ENCODE measurements around the gene SNX25.
A peak's percentile ranks its signal among the peaks of the same experiment; 100 is the strongest.
"Not testable (repeated sequence)": the region's sequence is repeated elsewhere in the genome, so short reads cannot be mapped to it uniquely, and the experiment has no call there.

The SNX25 gene

DNA sequence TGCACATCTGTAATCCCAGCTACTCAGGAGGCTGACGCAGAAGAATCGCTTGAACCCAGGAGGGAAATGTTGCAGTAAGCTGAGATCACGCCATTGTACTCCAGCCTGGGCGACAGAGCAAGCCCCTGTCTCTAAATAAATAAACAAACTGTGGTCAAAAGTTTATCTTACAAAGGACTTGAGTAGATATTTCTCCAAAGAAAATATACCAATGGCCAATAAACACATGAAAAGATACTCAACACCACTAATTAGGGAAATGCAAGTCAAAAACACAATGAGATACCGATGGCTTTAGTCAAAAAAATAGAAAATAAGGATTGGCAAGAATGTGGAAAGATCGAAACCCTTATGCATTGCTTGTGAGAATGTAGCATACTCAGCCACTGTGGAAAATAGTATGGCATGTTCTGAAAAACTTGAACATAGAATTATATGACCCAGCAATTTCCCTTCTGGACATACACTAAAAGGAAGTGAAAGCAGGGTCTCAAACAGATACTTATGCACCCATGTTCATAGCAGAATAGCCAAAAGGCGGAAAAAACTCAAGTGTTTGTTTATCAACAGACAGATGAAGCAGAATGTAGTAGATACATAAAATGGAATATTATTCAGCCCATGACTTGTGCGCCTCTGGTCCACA lies 3.6 kb upstream of the SNX25 start:
- no peak for DNase-seq

GRCh38 chr4:185207466-185207865 lies 1.9 kb upstream of the SNX25 start:
- no peak for DNase-seq

DNA sequence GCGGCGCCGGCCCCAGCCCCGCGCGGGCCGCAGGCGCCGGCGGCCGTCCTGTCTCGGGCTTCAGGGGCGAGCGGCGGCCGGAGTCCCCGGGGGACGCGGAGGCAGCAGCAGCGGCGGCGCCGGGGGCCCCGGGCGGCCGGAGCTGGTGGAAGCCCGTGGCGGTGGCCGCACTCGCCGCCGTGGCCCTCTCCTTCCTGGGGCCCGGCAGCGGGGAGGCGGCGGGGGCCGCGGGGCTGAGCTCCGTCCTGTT lies 379 bp downstream of the SNX25 start:
- not testable (repeated sequence) for DNase-seq

- peak; percentile 8 for DNase-seq
Observed at GRCh38 chr4:185210102-185210981, 944 bp downstream of the SNX25 start.

DNA sequence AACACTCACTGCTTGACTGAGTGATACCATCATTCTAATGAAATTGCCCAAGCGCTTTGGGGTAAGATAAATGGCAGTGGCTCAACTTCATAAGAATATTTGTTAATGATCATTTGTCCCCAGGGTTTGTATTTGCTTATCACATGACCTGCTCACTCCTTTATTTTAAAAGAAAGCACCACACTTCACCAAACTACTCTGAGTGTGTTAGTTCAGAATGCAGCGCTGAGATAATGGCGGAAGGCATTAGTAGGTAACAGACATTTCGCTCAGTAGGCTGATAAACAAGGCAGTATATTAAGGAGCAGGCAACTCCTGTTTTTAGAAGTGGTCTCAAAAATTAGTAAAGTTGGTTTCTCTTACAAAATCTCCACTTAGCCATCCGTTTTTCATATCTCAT lies 1.6 kb downstream of the SNX25 start:
- DNase-seq, result no peak

DNA sequence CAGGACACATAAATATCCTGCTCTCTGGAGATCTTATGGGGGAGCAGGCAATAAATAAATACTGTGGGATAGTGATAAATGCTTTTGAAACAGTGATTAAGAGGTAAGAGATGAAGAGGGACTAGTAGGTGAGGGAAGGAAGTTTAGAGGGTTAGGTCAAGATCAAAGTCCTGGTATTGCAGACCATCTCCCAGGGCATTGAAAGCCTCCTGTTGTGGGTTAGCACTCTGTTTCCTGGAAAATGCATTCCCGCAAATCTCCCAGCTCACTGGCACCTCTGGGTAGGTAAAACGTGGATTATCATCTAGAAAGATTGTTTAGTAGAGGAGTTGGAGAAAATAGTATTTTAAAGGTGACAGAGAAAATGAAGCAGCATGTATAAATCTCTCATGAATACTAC lies 2.2 kb downstream of the SNX25 start:
- no peak for DNase-seq

GRCh38 chr4:185212581-185212980 lies 3.2 kb downstream of the SNX25 start:
- no peak for DNase-seq

DNA sequence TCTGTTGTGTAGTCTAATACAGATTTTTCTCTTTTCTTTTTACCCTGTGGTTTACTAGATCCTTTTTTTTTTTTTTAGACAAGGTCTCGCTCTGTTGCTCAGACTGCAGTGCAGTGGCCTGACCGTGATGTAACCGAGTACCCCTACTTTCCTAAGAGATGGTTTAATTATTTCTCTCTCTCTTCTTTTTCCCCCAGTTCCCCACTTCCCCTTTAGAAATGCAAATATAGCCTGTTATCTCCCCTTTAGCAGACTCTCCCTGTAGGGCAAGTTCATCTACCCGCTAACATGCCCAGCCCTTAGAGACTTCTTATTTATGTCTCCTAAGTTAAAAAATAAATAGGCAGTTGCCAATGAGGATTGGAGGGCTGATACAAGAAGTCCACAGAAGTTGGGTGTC lies 4.5 kb downstream of the SNX25 start:
- no peak for DNase-seq

GRCh38 chr4:185215261-185215660 lies 5.9 kb downstream of the SNX25 start:
- no peak for DNase-seq

GRCh38 chr4:185217408-185217975 lies 8.1 kb downstream of the SNX25 start:
- no peak for DNase-seq

GRCh38 chr4:185218312-185218711 lies 8.9 kb downstream of the SNX25 start:
- no peak for DNase-seq

DNA sequence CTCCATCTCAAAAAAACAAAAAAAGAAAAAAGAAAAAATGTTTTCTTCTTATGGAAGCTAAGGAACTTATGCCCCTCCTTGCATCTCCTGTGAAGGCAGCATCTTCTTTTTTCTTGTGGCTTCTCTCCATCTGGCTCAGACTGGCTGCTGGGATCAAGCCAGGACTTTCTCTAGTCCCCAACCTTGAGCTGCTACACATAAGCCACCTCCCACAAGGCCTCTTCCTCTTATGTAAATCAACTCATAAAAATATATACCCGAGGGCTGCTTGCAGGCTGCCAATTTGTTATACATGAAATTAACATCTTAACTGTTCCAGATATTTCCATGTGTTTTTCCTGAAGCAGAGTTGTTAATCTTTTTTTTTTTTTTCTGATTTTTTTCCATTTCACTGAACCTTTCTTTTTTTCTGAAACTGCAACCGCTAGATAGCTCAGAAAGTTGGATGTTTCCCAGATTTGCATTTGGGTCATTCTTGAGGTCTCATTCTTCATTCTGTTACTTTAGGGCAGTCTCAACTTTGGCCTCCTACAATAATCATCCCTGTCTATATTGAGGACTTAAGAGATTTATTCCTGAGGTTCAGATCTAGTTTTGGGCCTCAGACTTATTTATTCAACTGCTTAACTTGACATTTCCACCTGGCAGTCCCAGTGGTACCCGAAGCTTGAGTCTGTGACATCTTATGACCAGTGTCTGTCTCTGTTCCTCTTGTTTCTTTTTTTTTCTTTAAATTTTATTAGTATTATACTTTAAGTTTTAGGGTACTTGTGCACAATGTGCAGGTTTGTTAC lies 10.3 kb downstream of the SNX25 start:
- DNase-seq, result no peak

GRCh38 chr4:185221491-185221890 lies 12.1 kb downstream of the SNX25 start:
- no peak for DNase-seq

DNA sequence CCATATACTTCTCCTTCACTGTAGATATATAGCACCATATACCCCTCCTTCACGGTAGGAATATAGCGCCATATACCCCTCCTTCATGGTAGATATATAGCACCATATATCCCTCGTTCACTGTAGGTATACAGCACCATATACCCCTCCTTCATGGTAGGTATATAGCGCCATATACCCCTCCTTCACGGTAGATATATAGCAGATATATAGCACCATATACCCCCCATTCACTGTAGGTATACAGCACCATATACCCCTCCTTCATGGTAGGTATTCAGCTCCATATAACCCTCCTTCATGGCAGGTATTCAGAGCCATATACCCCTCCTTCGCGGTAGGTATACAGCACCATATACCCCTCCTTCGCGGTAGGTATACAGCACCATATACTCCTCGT lies 12.5 kb downstream of the SNX25 start:
- DNase-seq, result no peak

DNA sequence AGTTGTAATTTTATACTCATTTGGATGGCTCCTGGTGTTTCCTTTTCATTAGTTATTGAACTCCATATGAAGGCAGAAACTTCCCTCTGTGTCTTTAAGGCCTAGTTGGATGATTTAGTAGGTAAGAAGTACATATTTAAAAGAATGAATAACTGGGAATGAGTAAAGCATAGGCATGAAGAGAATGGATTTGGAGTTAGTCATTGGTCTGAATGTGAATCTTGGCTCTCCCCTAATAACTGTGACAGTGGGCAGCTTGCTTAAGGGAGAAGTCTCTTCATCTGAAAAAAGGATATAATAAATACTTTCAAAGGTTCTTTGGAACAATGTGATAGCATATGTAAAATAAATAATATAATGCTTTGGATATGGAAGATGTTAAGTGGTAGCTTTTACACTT lies 13.2 kb downstream of the SNX25 start:
- DNase-seq, result no peak

GRCh38 chr4:185224597-185224996 lies 15.2 kb downstream of the SNX25 start:
- DNase-seq, result no peak

- DNase-seq, result no peak
Observed at GRCh38 chr4:185225940-185226339, 16.5 kb downstream of the SNX25 start.

DNA sequence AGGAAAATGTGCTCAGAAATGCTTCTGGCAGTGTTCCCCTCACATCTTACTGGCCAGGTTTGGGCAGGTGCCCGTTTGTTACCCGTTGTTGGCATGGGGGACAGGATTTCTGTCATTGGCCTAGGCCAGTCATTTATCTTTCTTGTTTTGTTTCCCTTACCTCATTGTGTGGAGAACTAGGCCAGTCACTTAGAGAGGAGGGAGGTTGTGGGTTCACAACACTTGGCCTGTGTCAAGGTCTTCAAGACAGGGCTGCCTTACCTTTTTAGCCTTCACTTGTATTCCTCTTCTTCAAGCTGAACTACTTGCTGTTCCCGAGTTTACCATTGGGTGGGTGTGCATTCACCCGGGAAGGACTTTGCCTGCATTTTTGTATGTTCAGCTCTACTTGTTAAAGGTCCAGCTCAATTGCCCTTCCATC lies 17.7 kb downstream of the SNX25 start:
- no peak for DNase-seq

DNA sequence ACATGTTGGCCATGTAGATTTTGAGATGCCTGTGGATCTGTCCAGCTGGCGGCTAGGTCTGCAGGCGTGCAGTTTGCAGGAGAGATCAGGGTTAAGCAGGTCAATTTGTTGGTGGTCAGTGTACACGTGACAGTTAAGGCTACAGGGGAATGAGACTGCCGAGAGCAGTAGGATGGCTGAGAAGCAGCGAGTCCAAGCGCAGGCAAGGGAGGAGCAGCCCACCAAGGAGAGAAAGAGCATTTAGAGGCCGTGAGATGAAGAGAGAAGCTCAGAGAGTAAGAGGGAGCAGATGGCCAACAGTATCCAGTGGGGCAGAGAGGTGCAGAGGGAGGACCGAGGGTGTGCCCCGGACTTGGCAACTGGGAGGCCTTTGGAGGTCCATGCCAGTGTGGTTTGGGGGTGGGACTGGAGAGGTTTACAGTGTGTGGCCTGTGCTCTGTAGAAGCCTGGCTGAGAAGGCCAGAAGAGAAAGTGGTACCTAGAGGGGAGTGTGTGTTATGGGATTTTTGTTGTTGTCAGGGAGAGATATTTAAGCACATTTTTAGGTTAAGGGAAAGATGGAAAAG lies 18.4 kb downstream of the SNX25 start:
- DNase-seq, result no peak

DNA sequence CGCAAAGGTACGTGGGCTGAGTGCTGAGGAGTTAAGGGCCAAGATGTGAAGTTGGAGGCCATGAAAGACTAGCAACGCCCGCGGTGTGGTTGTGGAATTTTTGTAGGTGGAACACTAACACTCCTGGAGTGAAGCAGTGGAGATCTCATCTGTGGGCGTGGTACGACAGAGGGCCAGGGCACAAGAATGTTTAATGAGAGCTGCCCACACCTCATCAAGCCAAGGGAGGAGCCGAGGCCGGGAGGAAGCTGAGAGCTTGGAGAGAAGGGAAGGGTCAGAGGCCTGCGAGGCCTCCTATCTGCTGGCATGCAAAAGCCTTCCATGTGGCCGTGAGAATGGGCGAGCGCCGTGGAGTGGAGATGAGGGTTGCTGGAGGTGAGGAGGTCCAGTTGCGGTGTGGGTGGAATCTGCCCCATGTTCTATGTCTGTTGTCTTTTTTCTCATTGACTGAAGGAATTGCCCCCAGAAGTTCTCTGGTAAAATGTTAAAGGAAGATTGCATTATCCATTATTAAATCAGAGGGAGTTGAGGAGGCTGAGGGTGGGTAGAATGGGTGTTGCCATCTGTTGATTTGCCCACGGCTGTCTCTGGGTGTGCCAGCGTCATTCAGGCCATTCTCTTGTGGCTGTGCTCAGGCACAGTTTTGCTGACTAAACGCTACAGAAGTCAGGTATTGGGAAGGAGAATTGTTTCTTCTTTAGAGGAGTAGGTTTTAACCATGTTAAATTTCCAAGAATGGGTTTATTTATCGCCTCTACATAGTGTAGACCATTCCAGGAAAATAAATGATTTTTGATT lies 19.8 kb downstream of the SNX25 start:
- DNase-seq, result no peak

DNA sequence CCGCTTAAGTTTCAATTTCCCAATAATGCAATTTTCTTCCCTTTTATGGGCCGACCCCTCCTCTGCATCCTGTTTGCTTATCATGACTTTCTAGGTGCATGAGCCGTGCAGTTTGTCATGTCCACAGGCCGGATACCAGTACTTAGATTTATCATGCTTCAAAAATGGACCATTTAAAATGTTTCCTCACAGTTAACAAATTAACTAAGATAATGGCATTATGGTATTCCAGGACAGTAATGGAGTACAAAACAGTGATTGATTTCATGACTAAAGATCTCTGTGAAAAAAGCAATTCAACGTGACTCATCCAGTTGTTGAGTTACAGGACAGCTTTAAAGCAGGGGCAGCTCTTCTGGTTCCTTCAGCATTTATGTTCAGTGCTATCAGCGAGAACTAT lies 23.0 kb downstream of the SNX25 start:
- DNase-seq, result no peak

- no peak for DNase-seq
Observed at GRCh38 chr4:185235119-185235842, 25.9 kb downstream of the SNX25 start.
